Fibroblast of pulmonary artery (primary cell): Measurements from ENCODE around the gene HNRNPM.
"Not testable (repeated sequence)": the region's sequence is repeated elsewhere in the genome, so short reads cannot be mapped to it uniquely, and the experiment has no call there.

Experiments
- DNase-seq: peaks from one replicate; pipeline ENCODE4 v3.0.0-alpha.2; 2010; ENCODE audit warnings: low read depth
- H3K4me3 ChIP-seq: replicated peaks from 2 replicates; pipeline ENCODE4 v1.5.1; 2011; ENCODE audit warnings: low read depth, mild to moderate bottlenecking, control low read depth, low read length, moderate library complexity
- CTCF ChIP-seq: IDR thresholded peaks from 2 replicates; pipeline ENCODE4 v1.5.1; 2011; ENCODE audit warnings: mild to moderate bottlenecking, control low read depth, low read length, inconsistent platforms; ENCODE audit errors: missing control alignments

Gene HNRNPM

GRCh38 chr19:8398311-8398771, 46.4 kb upstream of the HNRNPM start:
- no peak overlapping the region for H3K4me3 ChIP-seq
- DNase-seq: no peak
- no peak for TF ChIP-seq CTCF

GRCh38 chr19:8399681-8400188, 45.0 kb upstream of the HNRNPM start:
- TF ChIP-seq CTCF: no peak
- H3K4me3 ChIP-seq: no peak overlapping the region

GRCh38 chr19:8401981-8402411, 42.8 kb upstream of the HNRNPM start:
- no peak overlapping the region for H3K4me3 ChIP-seq
- TF ChIP-seq CTCF: no peak
- no peak for DNase-seq

More at GRCh38 chr19:8399681-8400188, 45.0 kb upstream of the HNRNPM start:
- no peak for DNase-seq

GRCh38 chr19:8403098-8403819, 41.5 kb upstream of the HNRNPM start:
- no peak for TF ChIP-seq CTCF

GRCh38 chr19:8403820-8404109, 41.0 kb upstream of the HNRNPM start:
- no peak for DNase-seq
- H3K4me3 ChIP-seq: no peak overlapping the region
- no peak for TF ChIP-seq CTCF

More at GRCh38 chr19:8403098-8403819, 41.5 kb upstream of the HNRNPM start:
- DNase-seq: no peak
- H3K4me3 ChIP-seq: no peak overlapping the region

GRCh38 chr19:8404391-8405151, 40.2 kb upstream of the HNRNPM start:
- no peak for DNase-seq
- no peak for TF ChIP-seq CTCF
- H3K4me3 ChIP-seq: no peak overlapping the region

- DNase-seq: not testable (repeated sequence)
Measured at GRCh38 chr19:8410718-8411117, 34.1 kb upstream of the HNRNPM start.

More at GRCh38 chr19:8410718-8411117, 34.1 kb upstream of the HNRNPM start:
- not testable (repeated sequence) for H3K4me3 ChIP-seq
